Measurements from ENCODE around the gene NR1I3. TPM values are rescaled to one million over a fixed set of nuclear protein-coding genes. Genes with fewer than 3 reads are reported as not detected.

Gene NR1I3
- total and polyA plus RNA-seq, 2 of the 13 experiments (the other 11 are each of a cell fraction or from before 2014, with no cell fraction given): 0.62 to 0.95 TPM

GRCh38 chr1:161223805-161224694, 14.0 kb downstream of the NR1I3 start (continued):
- TF ChIP-seq ZBTB39 (CRISPR knock-in tag; IDR thresholded peaks at IDR 0.05): peak; percentile 84; the same call in 1 of the 2 replicates
- TF ChIP-seq HNF4A (CRISPR knock-in tag; IDR thresholded peaks at IDR 0.05): peak; percentile 89
- peak; percentile 92 for TF ChIP-seq THRA (CRISPR knock-in tag; IDR thresholded peaks at IDR 0.05; ENCODE audit: borderline replicate concordance)
- TF ChIP-seq MED1 (CRISPR knock-in tag; IDR thresholded peaks at IDR 0.05): peak; percentile 97
- TF ChIP-seq ZNF205 (CRISPR knock-in tag; IDR thresholded peaks at IDR 0.05): 0 out of 2 replicates have a peak, but pooled peaks have one; percentile 19
- TF ChIP-seq ZNF552 (CRISPR knock-in tag; IDR thresholded peaks at IDR 0.05; ENCODE audit: borderline replicate concordance): no peak
- peak; percentile 98 for TF ChIP-seq MED13 (CRISPR knock-in tag; IDR thresholded peaks at IDR 0.05)
- TF ChIP-seq ZNF615 (CRISPR knock-in tag; IDR thresholded peaks at IDR 0.05; ENCODE audit: borderline replicate concordance): no peak
- no peak for TF ChIP-seq NKX3-1 (CRISPR knock-in tag; IDR thresholded peaks at IDR 0.05)
- peak; percentile 92 for TF ChIP-seq PHF21A (CRISPR knock-in tag; IDR thresholded peaks at IDR 0.05)
- 0 out of 2 replicates have a peak, but pooled peaks have one; percentile 43 for TF ChIP-seq ONECUT2 (CRISPR knock-in tag; IDR thresholded peaks at IDR 0.05)
- no peak; the same call in 1 of the 2 replicates for TF ChIP-seq JDP2 (CRISPR knock-in tag; IDR thresholded peaks at IDR 0.05; ENCODE audit: borderline replicate concordance)
- TF ChIP-seq JUNB (CRISPR knock-in tag; IDR thresholded peaks at IDR 0.05; ENCODE audit: borderline replicate concordance): peak; percentile 70; the same call in 1 of the 2 replicates
- peak; percentile 97 for TF ChIP-seq HMG20B (CRISPR knock-in tag; conservative IDR thresholded peaks at IDR 0.05)
- TF ChIP-seq ZNF766 (CRISPR knock-in tag; IDR thresholded peaks at IDR 0.05; ENCODE audit: borderline replicate concordance): no peak
- peak; percentile 99 for TF ChIP-seq GFI1 (CRISPR knock-in tag; IDR thresholded peaks at IDR 0.05; ENCODE audit: borderline replicate concordance)
- peak; percentile 43; the same call in 1 of the 2 replicates for TF ChIP-seq ZNF160 (CRISPR knock-in tag; IDR thresholded peaks at IDR 0.05)
- no peak for TF ChIP-seq ZNF720 (CRISPR knock-in tag; IDR thresholded peaks at IDR 0.05)
- TF ChIP-seq MZF1 (CRISPR knock-in tag; IDR thresholded peaks at IDR 0.05; ENCODE audit: borderline replicate concordance): no peak
- no peak for TF ChIP-seq ZNF569 (CRISPR knock-in tag; IDR thresholded peaks at IDR 0.05; ENCODE audit: borderline replicate concordance)
- TF ChIP-seq ZKSCAN5 (CRISPR knock-in tag; IDR thresholded peaks at IDR 0.05): no peak
- peak; percentile 90; the same call in 1 of the 2 replicates for TF ChIP-seq FOXJ3 (CRISPR knock-in tag; IDR thresholded peaks at IDR 0.05; ENCODE audit: borderline replicate concordance)
- no peak for TF ChIP-seq PLSCR1 (CRISPR knock-in tag; IDR thresholded peaks at IDR 0.05; ENCODE audit: borderline replicate concordance)
- no peak for TF ChIP-seq ISX (CRISPR knock-in tag; conservative IDR thresholded peaks at IDR 0.05)
- TF ChIP-seq ZMAT5 (CRISPR knock-in tag; IDR thresholded peaks at IDR 0.05; ENCODE audit: borderline replicate concordance, low read depth): no peak
